Sigmoid colon (tissue), 7 donors: ENCODE measurements around the gene SPATA17. TPM values are rescaled to one million over a fixed set of nuclear protein-coding genes. Genes with fewer than 3 reads are reported as not detected.

Source experiments
- DNase-seq: peaks from one replicate; pipeline ENCODE4 v3.0.0-alpha.2; 2019
- H3K27ac ChIP-seq, 4 donors: fragments of 200-600 bp; sonication (generic); one replicate each; pipeline ENCODE4 v1.5.1; 2016 to 2019; ENCODE audit warnings: mild to moderate bottlenecking in 1 of 4
- H3K27me3 ChIP-seq, 3 donors: fragments of 200-600 bp; sonication (generic); one replicate each; pipeline ENCODE4 v1.5.1; 2019; ENCODE audit warnings: mild to moderate bottlenecking in 1 of 3
- H3K36me3 ChIP-seq, 4 donors: fragments of 200-600 bp; sonication (generic); one replicate each; pipeline ENCODE4 v1.5.1; 2016 to 2019
- H3K4me1 ChIP-seq, 4 donors: fragments of 200-600 bp; sonication (generic); one replicate each; pipeline ENCODE4 v1.5.1; 2017 to 2019
- H3K4me3 ChIP-seq, 4 donors: fragments of 200-600 bp; sonication (generic); one replicate each; pipeline ENCODE4 v1.5.1; 2017 to 2019; ENCODE audit warnings: mild to moderate bottlenecking in 2 of 4, moderate library complexity in 1 of 4
- H3K9me3 ChIP-seq, 4 donors: fragments of 200-600 bp in 3 of 4; sonication (generic) in 3 of 4; one replicate each; pipeline versions ENCODE4 v1.5.1 to v1.6.1; 2013 to 2019
- CTCF ChIP-seq, 4 experiments: fragments of 450-650 bp in 3 of 4; fragments of 200-600 bp in 1 of 4; IDR thresholded peaks; one replicate each; pipeline ENCODE4 v1.5.1; 2016 to 2019; ENCODE audit warnings: antibody characterized with exemption in 4 of 4, mild to moderate bottlenecking in 3 of 4, moderate library complexity in 2 of 4
- EP300 ChIP-seq, 4 donors: sonication (generic); formaldehyde crosslinking; IDR thresholded peaks; one replicate each; pipeline ENCODE4 v1.6.1; 2017; ENCODE audit warnings: antibody characterized with exemption in 4 of 4
- POLR2A ChIP-seq, 2 donors: fragments of 450-650 bp; IDR thresholded peaks; one replicate each; pipeline ENCODE4 v1.6.1; 2016; ENCODE audit warnings: antibody characterized with exemption in 2 of 2, mild to moderate bottlenecking in 2 of 2, moderate library complexity in 2 of 2
- POLR2AphosphoS5 ChIP-seq, 4 donors: sonication (generic); formaldehyde crosslinking; IDR thresholded peaks; one replicate each; pipeline ENCODE4 v1.6.1; 2017; ENCODE audit warnings: antibody characterized with exemption in 4 of 4
- WGBS, 2 donors: extraction: QIAGEN DNeasy Blood & Tissue Kit; methylation state at CpG; one replicate each; pipeline ENCODE4 v1.1.7; 2013; 5-methylcytosine and 5-hydroxymethylcytosine counted together
- intact Hi-C: fragments of 100-400 bp; cut with DNase I; formaldehyde crosslinking; loops from one replicate; pipeline ENCODE4 v1.15.1; 2023
- polyA plus RNA-seq, 3 donors: library from polyadenylated mRNA; stranded (reverse); fragments of 200-250 nt; gene quantifications; one replicate each; pipeline ENCODE4 v1.2.3, GENCODE V29; 2013
- total RNA-seq, 4 donors: library from RNA; depleted of rRNA; stranded (reverse); fragments of >200 nt; gene quantifications; one replicate each; pipeline ENCODE4 v1.1.0, GENCODE V29; 2016
- donor health status: healthy with polysubstance abuse.
- donor health status: Bipolar disorder and iron deficiency.
- donor health status: healthy.

SPATA17 gene
- total and polyA plus RNA-seq, 7 donors = 0.41 to 1.1 (median 0.47) TPM; not detected in 4

GRCh38 chr1:217812175-217812574 lies 181.0 kb downstream of the SPATA17 start:
- Histone ChIP-seq H3K9me3 (peaks cover 0 to 3% (median 0%) of the 10 kb centered on the region in 4 donors), H3K4me3 (no peak overlapping the region), H3K27ac (no peak overlapping the region), H3K27me3 (no peaks in the 10 kb centered on the region), H3K36me3 (no peaks in the 10 kb centered on the region), H3K4me1 (no peaks in the 10 kb centered on the region)
- intact Hi-C loops = no loop called here
- TF ChIP-seq EP300 (IDR thresholded peaks at IDR 0.05) = no peak
- no peak for TF ChIP-seq POLR2AphosphoS5 (IDR thresholded peaks at IDR 0.05)
- TF ChIP-seq CTCF (IDR thresholded peaks at IDR 0.05) = no peak
- no peak for TF ChIP-seq POLR2A (IDR thresholded peaks at IDR 0.05)
- DNase-seq = no peak
- WGBS, 2 donors = 94 to 97% methylated on average over 2 of the region's 2 CpGs

DNA sequence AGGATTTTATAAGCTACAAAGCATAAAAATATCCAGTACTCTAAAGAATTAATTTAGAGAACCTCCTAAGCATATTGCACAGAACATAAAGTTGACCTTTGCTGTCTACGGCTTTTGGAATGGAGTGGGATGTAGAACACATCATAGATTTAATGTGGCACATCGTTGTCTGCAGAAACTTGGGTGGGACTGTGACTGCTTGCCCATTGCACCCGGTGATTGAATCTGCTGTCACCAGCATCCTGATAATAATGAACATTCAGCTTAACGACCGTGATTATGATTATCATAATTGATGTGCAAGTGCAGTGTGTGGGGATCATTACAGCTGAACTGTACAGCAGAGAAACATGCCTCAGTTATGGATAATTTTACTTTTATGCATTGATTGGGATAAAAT lies 181.9 kb downstream of the SPATA17 start:
- H3K9me3 ChIP-seq = peaks cover 0 to 4% (median 0%) of the 10 kb centered on the region in 4 donors
- no peaks in the 10 kb centered on the region for H3K36me3 ChIP-seq
- no peaks in the 10 kb centered on the region for H3K27me3 ChIP-seq
- TF ChIP-seq POLR2AphosphoS5 (IDR thresholded peaks at IDR 0.05) (no peak), CTCF (IDR thresholded peaks at IDR 0.05) (no peak), EP300 (IDR thresholded peaks at IDR 0.05) (no peak), POLR2A (IDR thresholded peaks at IDR 0.05) (no peak)
- no peaks in the 10 kb centered on the region for H3K4me1 ChIP-seq
- H3K4me3 ChIP-seq = no peak overlapping the region
- WGBS, 2 donors = 87 to 89% methylated on average over 5 of the region's 5 CpGs
- H3K27ac ChIP-seq = no peak overlapping the region
- DNase-seq = no peak
- intact Hi-C loops = no loop called here

- TF ChIP-seq POLR2AphosphoS5 (IDR thresholded peaks at IDR 0.05) = no peak
- TF ChIP-seq POLR2A (IDR thresholded peaks at IDR 0.05) = no peak
- TF ChIP-seq EP300 (IDR thresholded peaks at IDR 0.05) = no peak
- no peak for TF ChIP-seq CTCF (IDR thresholded peaks at IDR 0.05)
- intact Hi-C loops = no loop called here
- H3K4me1 ChIP-seq = no peaks in the 10 kb centered on the region
- WGBS, 2 donors = 64 to 73% methylated on average over 2 of the region's 2 CpGs
- no peaks in the 10 kb centered on the region for H3K36me3 ChIP-seq
- DNase-seq = no peak
- H3K4me3 ChIP-seq = no peak overlapping the region
- H3K9me3 ChIP-seq = no peaks in the 10 kb centered on the region
- H3K27me3 ChIP-seq = no peaks in the 10 kb centered on the region
- H3K27ac ChIP-seq = no peak overlapping the region
Measured at GRCh38 chr1:217837691-217838090, 206.5 kb downstream of the SPATA17 start.

DNA sequence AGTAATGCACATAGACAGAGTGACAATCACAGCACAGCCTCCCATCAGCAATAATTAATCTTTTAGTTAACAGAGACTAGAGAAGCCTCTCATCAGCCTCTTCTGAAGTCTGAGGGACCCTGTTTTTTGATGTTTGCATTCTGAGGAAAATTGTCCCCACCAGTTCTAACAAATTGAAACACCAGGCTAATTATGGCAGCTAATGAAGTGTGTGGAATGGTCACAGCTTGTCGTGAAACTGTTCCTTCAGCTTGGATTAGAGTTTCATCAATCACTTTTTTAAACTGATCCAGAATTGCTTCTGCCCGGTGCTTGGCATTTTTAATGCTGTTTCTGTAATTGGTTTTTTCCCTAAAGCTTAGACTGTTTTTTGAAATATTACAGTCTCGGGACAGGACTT lies 208.0 kb downstream of the SPATA17 start:
- Histone ChIP-seq H3K9me3 (no peaks in the 10 kb centered on the region), H3K36me3 (no peaks in the 10 kb centered on the region), H3K27me3 (no peaks in the 10 kb centered on the region), H3K4me3 (no peak overlapping the region), H3K27ac (no peak overlapping the region), H3K4me1 (no peaks in the 10 kb centered on the region)
- intact Hi-C loops = no loop called here
- DNase-seq = no peak
- no peak for TF ChIP-seq EP300 (IDR thresholded peaks at IDR 0.05)
- no peak for TF ChIP-seq POLR2AphosphoS5 (IDR thresholded peaks at IDR 0.05)
- no peak for TF ChIP-seq CTCF (IDR thresholded peaks at IDR 0.05)
- no peak for TF ChIP-seq POLR2A (IDR thresholded peaks at IDR 0.05)
- 80 to 84% methylated on average over 3 of the region's 3 CpGs for WGBS, 2 donors

DNA sequence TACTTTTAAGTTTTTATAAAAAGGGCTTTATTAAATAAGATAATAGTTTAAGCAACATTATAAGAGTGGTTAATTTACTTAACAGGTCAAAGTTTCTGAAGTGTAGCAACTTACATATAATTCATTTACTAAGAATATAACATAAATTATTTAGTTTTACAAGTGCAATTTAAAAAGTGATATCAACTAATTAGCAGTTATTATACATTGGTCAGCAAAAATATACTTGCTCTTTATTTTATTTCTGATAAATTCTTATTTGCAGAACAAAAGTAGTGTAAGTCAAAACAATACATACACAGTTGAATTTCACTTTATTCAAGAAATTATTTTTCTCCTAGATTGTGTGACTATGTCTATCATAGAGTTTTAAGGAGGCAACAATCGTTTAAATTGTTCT lies 215.6 kb downstream of the SPATA17 start:
- H3K4me1 ChIP-seq = no peaks in the 10 kb centered on the region
- no peak overlapping the region for H3K27ac ChIP-seq
- no peaks in the 10 kb centered on the region for H3K36me3 ChIP-seq
- DNase-seq = no peak
- TF ChIP-seq CTCF (IDR thresholded peaks at IDR 0.05) (no peak), EP300 (IDR thresholded peaks at IDR 0.05) (no peak)
- no peak overlapping the region for H3K4me3 ChIP-seq
- intact Hi-C loops = no loop called here
- WGBS, 2 donors = 50 to 67% methylated on average over 1 of the region's 1 CpG
- H3K9me3 ChIP-seq = no peaks in the 10 kb centered on the region
- H3K27me3 ChIP-seq = no peaks in the 10 kb centered on the region
